ENCODE data around the gene VTI1A. TPM values are rescaled to one million over a fixed set of nuclear protein-coding genes. Genes with fewer than 3 reads are reported as not detected.

Gene VTI1A
- polyA plus RNA-seq, 1 of the 3 experiments (the other 2 are of a cell fraction) = 8.3 TPM

GRCh38 chr10:112790921-112791320 is 343.9 kb downstream of the VTI1A start:
- H3K4me2 ChIP-seq = no peak overlapping the region
- CTCF ChIA-PET = interaction anchor here (1.1 kb wide), 1 partner anchor 15 kb away, joined by 3 read pairs; no protein-coding TSS in a partner anchor

DNA sequence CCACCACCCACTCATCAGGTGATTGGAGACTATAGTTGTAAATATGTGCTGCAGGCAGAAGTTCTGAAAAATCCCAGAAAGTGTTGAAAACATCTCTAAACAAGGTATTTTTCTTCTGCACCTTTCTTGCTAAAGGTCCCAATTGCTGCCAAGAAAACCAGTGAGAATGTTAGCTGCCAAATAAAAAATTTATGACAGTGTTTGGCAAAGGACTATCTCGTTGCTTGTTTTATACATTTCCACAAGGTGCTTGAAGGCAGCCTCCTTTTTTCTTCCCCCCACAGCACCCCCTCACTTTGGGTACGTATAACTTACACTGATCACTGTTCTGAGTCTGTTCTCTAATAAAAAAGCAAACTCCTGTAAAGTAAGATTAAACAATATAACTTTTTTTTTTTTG is 344.4 kb downstream of the VTI1A start:
- H3K9me2 ChIP-seq = no peaks in the 10 kb centered on the region
- H3F3A ChIP-seq (replicated peaks; ENCODE audit: insufficient read depth) = no peaks in the 10 kb centered on the region
- peaks cover 8 to 10% of the 10 kb centered on the region in 2 experiments; a peak in 3 of 4 replicates for H3K4me1 ChIP-seq (ENCODE audit: control insufficient read depth in 1 of 2, insufficient read depth in 2 of 2, low read depth in 1 of 2, low read length in 1 of 2)
- DNase-seq = no peak
- CTCF ChIA-PET = interaction anchor here (1.1 kb wide), 1 partner anchor 16 kb away, joined by 3 read pairs; no protein-coding TSS in a partner anchor
- POLR2A ChIA-PET = no interaction called here
- H3K27me3 ChIP-seq (ENCODE audit: insufficient read depth) = no peaks in the 10 kb centered on the region
- WGBS (ENCODE audit: low lambda C conversion rate) = 83% methylated on average over 2 of the region's 2 CpGs
- no peaks in the 10 kb centered on the region for H3K36me3 ChIP-seq (replicated peaks in 1 of 2; ENCODE audit: control insufficient read depth in 1 of 2, insufficient read depth in 2 of 2, low read length in 1 of 2)
- no peaks in the 10 kb centered on the region for H4K20me1 ChIP-seq (ENCODE audit: insufficient read depth)
- H2AFZ ChIP-seq (ENCODE audit: low read depth) = no peak overlapping the region
- TF ChIP-seq FOSL2 (IDR thresholded peaks at IDR 0.05; ENCODE audit: borderline replicate concordance, low read depth) (no peak), RAD21 (IDR thresholded peaks at IDR 0.05; ENCODE audit: low read length) (no peak), GABPA (IDR thresholded peaks at IDR 0.05; ENCODE audit: low read depth) (no peak), SIN3A (IDR thresholded peaks at IDR 0.05; ENCODE audit: borderline replicate concordance, low read depth, low read length) (no peak), TAF1 (IDR thresholded peaks at IDR 0.05; ENCODE audit: borderline replicate concordance, low read depth, low read length) (no peak), SMC3 (IDR thresholded peaks at IDR 0.05; ENCODE audit: low read depth, low read length) (no peak), MEF2A (IDR thresholded peaks at IDR 0.05; ENCODE audit: borderline replicate concordance, low read depth) (no peak), CTCF (IDR thresholded peaks at IDR 0.05) (no peak)
- TF ChIP-seq, protein P1, sequence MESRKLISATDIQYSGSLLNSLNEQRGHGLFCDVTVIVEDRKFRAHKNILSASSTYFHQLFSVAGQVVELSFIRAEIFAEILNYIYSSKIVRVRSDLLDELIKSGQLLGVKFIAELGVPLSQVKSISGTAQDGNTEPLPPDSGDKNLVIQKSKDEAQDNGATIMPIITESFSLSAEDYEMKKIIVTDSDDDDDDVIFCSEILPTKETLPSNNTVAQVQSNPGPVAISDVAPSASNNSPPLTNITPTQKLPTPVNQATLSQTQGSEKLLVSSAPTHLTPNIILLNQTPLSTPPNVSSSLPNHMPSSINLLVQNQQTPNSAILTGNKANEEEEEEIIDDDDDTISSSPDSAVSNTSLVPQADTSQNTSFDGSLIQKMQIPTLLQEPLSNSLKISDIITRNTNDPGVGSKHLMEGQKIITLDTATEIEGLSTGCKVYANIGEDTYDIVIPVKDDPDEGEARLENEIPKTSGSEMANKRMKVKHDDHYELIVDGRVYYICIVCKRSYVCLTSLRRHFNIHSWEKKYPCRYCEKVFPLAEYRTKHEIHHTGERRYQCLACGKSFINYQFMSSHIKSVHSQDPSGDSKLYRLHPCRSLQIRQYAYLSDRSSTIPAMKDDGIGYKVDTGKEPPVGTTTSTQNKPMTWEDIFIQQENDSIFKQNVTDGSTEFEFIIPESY (IDR thresholded peaks at IDR 0.05; ENCODE audit: borderline replicate concordance, low read depth) = no peak
- H3K79me2 ChIP-seq (ENCODE audit: insufficient read depth) = no peaks in the 10 kb centered on the region
- no peak overlapping the region for H3K4me3 ChIP-seq (ENCODE audit: low read depth in 2 of 2, low read length in 1 of 2)
- no peak overlapping the region for H3K27ac ChIP-seq (ENCODE audit: low read depth in 2 of 2, low read length in 1 of 2)
- H3K9me3 ChIP-seq = no peaks in the 10 kb centered on the region
- H3K9ac ChIP-seq = no peak overlapping the region
- H3K4me2 ChIP-seq = no peak overlapping the region

More at GRCh38 chr10:112790921-112791320, 343.9 kb downstream of the VTI1A start:
- no peak for TF ChIP-seq CTCF (IDR thresholded peaks at IDR 0.05)
- TF ChIP-seq, protein P2, sequence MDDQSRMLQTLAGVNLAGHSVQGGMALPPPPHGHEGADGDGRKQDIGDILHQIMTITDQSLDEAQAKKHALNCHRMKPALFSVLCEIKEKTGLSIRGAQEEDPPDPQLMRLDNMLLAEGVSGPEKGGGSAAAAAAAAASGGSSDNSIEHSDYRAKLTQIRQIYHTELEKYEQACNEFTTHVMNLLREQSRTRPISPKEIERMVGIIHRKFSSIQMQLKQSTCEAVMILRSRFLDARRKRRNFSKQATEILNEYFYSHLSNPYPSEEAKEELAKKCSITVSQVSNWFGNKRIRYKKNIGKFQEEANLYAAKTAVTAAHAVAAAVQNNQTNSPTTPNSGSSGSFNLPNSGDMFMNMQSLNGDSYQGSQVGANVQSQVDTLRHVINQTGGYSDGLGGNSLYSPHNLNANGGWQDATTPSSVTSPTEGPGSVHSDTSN (IDR thresholded peaks at IDR 0.05) = no peak
- no peak for TF ChIP-seq JUND (IDR thresholded peaks at IDR 0.05)
- TF ChIP-seq, protein P3, sequence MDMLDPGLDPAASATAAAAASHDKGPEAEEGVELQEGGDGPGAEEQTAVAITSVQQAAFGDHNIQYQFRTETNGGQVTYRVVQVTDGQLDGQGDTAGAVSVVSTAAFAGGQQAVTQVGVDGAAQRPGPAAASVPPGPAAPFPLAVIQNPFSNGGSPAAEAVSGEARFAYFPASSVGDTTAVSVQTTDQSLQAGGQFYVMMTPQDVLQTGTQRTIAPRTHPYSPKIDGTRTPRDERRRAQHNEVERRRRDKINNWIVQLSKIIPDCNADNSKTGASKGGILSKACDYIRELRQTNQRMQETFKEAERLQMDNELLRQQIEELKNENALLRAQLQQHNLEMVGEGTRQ (IDR thresholded peaks at IDR 0.05; ENCODE audit: borderline replicate concordance, low read depth, low read length) = no peak
- TF ChIP-seq SMC3 (IDR thresholded peaks at IDR 0.05; ENCODE audit: low read depth, low read length) = no peak
- TF ChIP-seq NRF1 (IDR thresholded peaks at IDR 0.05; ENCODE audit: low read depth, low read length) = no peak
- no peak for TF ChIP-seq EZH2phosphoT487 (IDR thresholded peaks at IDR 0.05; ENCODE audit: borderline replicate concordance, low read depth)
- no peak for TF ChIP-seq RCOR1 (IDR thresholded peaks at IDR 0.05; ENCODE audit: low read length)
- H3K36me3 ChIP-seq (replicated peaks in 1 of 2; ENCODE audit: control insufficient read depth in 1 of 2, insufficient read depth in 2 of 2, low read length in 1 of 2) = no peaks in the 10 kb centered on the region
- POLR2A ChIA-PET = no interaction called here
- H3K9me2 ChIP-seq = no peaks in the 10 kb centered on the region
- peaks cover 8 to 10% of the 10 kb centered on the region in 2 experiments; a peak in 3 of 4 replicates for H3K4me1 ChIP-seq (ENCODE audit: control insufficient read depth in 1 of 2, insufficient read depth in 2 of 2, low read depth in 1 of 2, low read length in 1 of 2)
- H3K27ac ChIP-seq (ENCODE audit: low read depth in 2 of 2, low read length in 1 of 2) = no peak overlapping the region
- DNase-seq = no peak
- no peak overlapping the region for H3K9ac ChIP-seq
- 92% methylated on average over 4 of the region's 4 CpGs for WGBS (ENCODE audit: low lambda C conversion rate)
- H3K79me2 ChIP-seq (ENCODE audit: insufficient read depth) = no peaks in the 10 kb centered on the region
- no peaks in the 10 kb centered on the region for H3F3A ChIP-seq (replicated peaks; ENCODE audit: insufficient read depth)
- no peaks in the 10 kb centered on the region for H3K9me3 ChIP-seq
- H2AFZ ChIP-seq (ENCODE audit: low read depth) = no peak overlapping the region
- H3K27me3 ChIP-seq (ENCODE audit: insufficient read depth) = no peaks in the 10 kb centered on the region
- H3K4me3 ChIP-seq (ENCODE audit: low read depth in 2 of 2, low read length in 1 of 2) = no peak overlapping the region
- no peaks in the 10 kb centered on the region for H4K20me1 ChIP-seq (ENCODE audit: insufficient read depth)
